Duodenal mucosa (tissue), 2 donors: Measurements from ENCODE around the gene ITGB5.

Experiments used
- H3K27ac ChIP-seq: one replicate; pipeline ENCODE4 v1.7.0; 2013; ENCODE audit warnings: low read depth, low read length
- H3K27me3 ChIP-seq, 2 donors: one replicate each; pipeline ENCODE4 v1.7.0; 2013; ENCODE audit warnings: low read length in 2 of 2, control low read depth in 1 of 2; ENCODE audit not compliant: insufficient read depth in 2 of 2, control insufficient read depth in 1 of 2
- H3K36me3 ChIP-seq, 2 donors: one replicate each; pipeline ENCODE4 v1.7.0; 2013; ENCODE audit warnings: low read length in 2 of 2, control low read depth in 1 of 2; ENCODE audit not compliant: insufficient read depth in 2 of 2, control insufficient read depth in 1 of 2
- H3K4me1 ChIP-seq, 2 donors: one replicate each; pipeline ENCODE4 v1.7.0; 2013; ENCODE audit warnings: low read length in 2 of 2, control low read depth in 1 of 2; ENCODE audit not compliant: insufficient read depth in 2 of 2, control insufficient read depth in 1 of 2
- H3K4me3 ChIP-seq, 2 donors: one replicate each; pipeline ENCODE4 v1.7.0; 2013; ENCODE audit warnings: low read length in 2 of 2, low read depth in 1 of 2
- H3K9ac ChIP-seq, 2 donors: one replicate each; pipeline ENCODE4 v1.7.0; 2013; ENCODE audit warnings: low read length in 2 of 2, low read depth in 1 of 2
- H3K9me3 ChIP-seq, 2 donors: one replicate each; pipeline ENCODE4 v1.7.0; 2013; ENCODE audit warnings: low read length in 2 of 2, control low read depth in 1 of 2; ENCODE audit not compliant: control insufficient read depth in 1 of 2

Gene ITGB5

GRCh38 chr3:124802061-124802698 lies 85.0 kb downstream of the ITGB5 start:
- peaks cover 10 to 18% of the 10 kb centered on the region in 2 donors for H3K4me1 ChIP-seq
- no peaks in the 10 kb centered on the region for H3K27me3 ChIP-seq
- peaks cover 0 to 6% of the 10 kb centered on the region in 2 donors for H3K36me3 ChIP-seq
- H3K27ac ChIP-seq = no peak overlapping the region
- no peak overlapping the region for H3K4me3 ChIP-seq
- H3K9me3 ChIP-seq = no peaks in the 10 kb centered on the region
- no peak overlapping the region for H3K9ac ChIP-seq

GRCh38 chr3:124800511-124801258 lies 86.5 kb downstream of the ITGB5 start:
- no peaks in the 10 kb centered on the region for H3K27me3 ChIP-seq
- H3K9ac ChIP-seq = no peak overlapping the region
- peaks cover 10 to 11% of the 10 kb centered on the region in 2 donors for H3K36me3 ChIP-seq
- H3K27ac ChIP-seq = peak overlapping the region; percentile 46
- H3K4me1 ChIP-seq = peaks cover 10 to 18% of the 10 kb centered on the region in 2 donors
- no peaks in the 10 kb centered on the region for H3K9me3 ChIP-seq
- no peak overlapping the region for H3K4me3 ChIP-seq

DNA sequence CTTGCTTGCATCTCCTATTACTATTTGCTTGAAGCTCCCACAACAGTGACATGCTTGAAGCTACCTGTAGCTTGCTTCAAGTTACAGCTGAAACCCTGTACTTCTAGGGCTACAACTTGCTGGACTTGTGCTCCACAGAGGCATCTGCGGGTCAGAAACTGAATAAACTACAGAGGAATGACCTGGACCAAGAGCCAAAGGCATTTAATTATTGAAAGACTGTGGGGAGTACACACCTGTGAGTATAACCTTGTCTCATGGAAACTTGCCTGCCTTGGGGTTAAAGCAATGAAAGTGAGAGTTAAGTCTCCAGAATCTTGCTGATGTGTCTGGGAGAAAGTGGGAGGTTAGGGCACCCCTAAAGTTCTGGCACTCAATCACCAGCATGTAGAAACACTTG lies 87.1 kb downstream of the ITGB5 start:
- peak overlapping the region; percentile 46 for H3K27ac ChIP-seq
- H3K36me3 ChIP-seq = peaks cover 10 to 13% of the 10 kb centered on the region in 2 donors
- H3K4me1 ChIP-seq = peaks cover 10 to 18% of the 10 kb centered on the region in 2 donors
- no peak overlapping the region for H3K9ac ChIP-seq
- no peaks in the 10 kb centered on the region for H3K9me3 ChIP-seq
- H3K4me3 ChIP-seq = no peak overlapping the region
- H3K27me3 ChIP-seq = no peaks in the 10 kb centered on the region

- no peaks in the 10 kb centered on the region for H3K27me3 ChIP-seq
- H3K9me3 ChIP-seq = no peaks in the 10 kb centered on the region
- H3K4me3 ChIP-seq = no peak overlapping the region
- H3K27ac ChIP-seq = no peak overlapping the region
- H3K36me3 ChIP-seq = peaks cover 10 to 13% of the 10 kb centered on the region in 2 donors
- no peak overlapping the region for H3K9ac ChIP-seq
- peaks cover 10 to 18% of the 10 kb centered on the region in 2 donors for H3K4me1 ChIP-seq
These were observed 87.5 kb downstream of the ITGB5 start for GRCh38 chr3:124799676-124800075.

- peaks cover 8 to 17% of the 10 kb centered on the region in 2 donors for H3K36me3 ChIP-seq
- H3K4me3 ChIP-seq = no peak overlapping the region
- peaks cover 10 to 20% of the 10 kb centered on the region in 2 donors for H3K4me1 ChIP-seq
- no peak overlapping the region for H3K9ac ChIP-seq
- no peaks in the 10 kb centered on the region for H3K9me3 ChIP-seq
- no peak overlapping the region for H3K27ac ChIP-seq
- no peaks in the 10 kb centered on the region for H3K27me3 ChIP-seq
These were observed 89.7 kb downstream of the ITGB5 start for GRCh38 chr3:124797426-124797945.

DNA sequence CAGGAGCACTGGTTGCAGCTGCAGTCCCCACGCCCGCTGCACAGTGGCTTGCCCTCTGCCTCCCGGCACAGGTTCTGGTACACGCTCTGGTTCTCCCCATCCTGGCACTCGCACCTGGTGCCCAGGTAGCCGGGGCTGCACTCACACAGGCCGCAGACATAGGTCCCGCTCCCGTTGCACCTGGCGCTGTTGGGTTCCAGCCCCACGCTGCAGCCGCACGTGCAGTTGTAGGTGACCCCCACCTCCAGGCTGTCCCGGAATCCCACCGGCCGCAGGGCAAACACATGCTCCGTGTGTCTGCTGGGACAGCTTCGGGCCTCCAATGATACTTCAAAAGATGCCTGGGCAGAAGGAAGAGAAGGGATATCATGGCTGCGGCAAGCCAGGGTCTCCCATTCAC lies 90.7 kb downstream of the ITGB5 start:
- Histone ChIP-seq H3K27me3 (no peaks in the 10 kb centered on the region), H3K36me3 (peaks cover 8 to 17% of the 10 kb centered on the region in 2 donors), H3K9ac (no peak overlapping the region), H3K9me3 (no peaks in the 10 kb centered on the region), H3K4me3 (no peak overlapping the region), H3K27ac (no peak overlapping the region), H3K4me1 (peaks cover 10 to 17% of the 10 kb centered on the region in 2 donors)

DNA sequence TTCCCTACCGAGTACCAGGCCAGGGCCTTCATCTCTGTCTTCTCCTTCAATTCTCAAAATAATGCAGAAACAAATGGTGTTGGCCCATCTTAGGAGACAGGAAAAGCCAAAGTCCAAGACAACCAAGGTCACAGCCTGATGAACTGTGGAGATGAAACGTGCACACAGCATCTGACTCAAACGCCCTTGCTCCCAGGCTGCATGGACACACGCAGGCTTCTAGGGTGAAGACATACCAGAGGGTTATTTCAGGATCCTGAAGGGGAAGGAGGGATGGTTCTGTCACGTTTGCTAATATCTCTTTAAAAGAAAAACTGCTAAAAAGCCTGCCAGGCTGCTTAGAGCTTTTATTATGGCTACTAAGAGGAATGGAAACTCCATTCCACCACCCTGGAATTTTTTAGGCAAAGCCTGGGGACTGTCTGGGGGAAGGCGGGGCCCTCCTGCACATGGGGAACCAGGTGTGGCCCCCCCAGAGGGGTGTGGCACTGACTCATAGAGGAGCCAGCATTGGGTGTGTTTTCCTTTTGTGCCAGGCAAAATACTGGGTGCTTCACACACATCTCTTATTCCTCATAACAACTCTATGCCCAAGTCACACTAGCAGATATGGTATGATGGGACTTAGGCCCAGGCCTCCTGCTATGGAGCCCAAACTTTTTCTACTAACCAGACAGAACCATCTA lies 94.0 kb downstream of the ITGB5 start:
- Histone ChIP-seq H3K9me3 (no peaks in the 10 kb centered on the region), H3K9ac (no peak overlapping the region), H3K27ac (no peak overlapping the region), H3K4me1 (peaks cover 6 to 7% of the 10 kb centered on the region in 2 donors), H3K4me3 (no peak overlapping the region), H3K36me3 (peaks cover 8 to 17% of the 10 kb centered on the region in 2 donors), H3K27me3 (no peaks in the 10 kb centered on the region)

DNA sequence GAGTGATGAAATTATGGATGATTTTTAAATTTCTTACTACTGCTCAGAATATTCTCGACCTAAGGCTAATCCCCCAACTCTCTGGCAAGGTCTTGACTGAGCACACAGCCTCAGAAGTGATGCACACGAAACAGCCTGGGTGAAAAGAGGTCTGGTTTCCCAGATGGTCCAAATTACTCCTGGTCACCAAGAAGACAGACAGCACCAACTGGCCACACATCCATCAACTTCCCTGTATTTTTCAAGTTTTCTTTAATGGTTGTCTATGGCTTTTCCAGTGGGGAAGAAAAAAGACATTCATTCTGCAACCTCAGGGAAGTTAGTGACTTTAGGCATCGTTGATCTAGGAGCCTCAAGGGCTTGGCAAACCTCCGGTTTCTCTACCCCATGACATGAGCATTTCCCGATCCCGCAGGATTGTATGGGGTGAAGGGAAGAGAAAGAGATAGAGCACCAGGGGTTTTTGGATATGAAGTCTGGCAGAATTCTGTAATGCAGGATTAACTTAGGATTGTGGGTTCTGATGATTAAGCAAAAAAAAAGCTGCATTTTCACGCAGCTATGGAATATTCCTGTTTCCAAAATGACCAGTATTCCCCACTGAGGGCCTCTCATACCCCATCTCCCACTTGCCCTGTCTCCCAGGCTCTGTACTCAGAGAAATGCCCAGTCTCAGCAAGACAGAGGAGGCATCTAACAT lies 94.7 kb downstream of the ITGB5 start:
- H3K4me1 ChIP-seq = peaks cover 6 to 8% of the 10 kb centered on the region in 2 donors
- H3K36me3 ChIP-seq = peaks cover 8 to 17% of the 10 kb centered on the region in 2 donors
- no peak overlapping the region for H3K27ac ChIP-seq

GRCh38 chr3:124791639-124792151 lies 95.5 kb downstream of the ITGB5 start:
- Histone ChIP-seq H3K27ac (peak overlapping the region; percentile 35), H3K27me3 (no peaks in the 10 kb centered on the region), H3K4me3 (no peak overlapping the region), H3K9me3 (no peaks in the 10 kb centered on the region), H3K36me3 (peaks cover 8 to 17% of the 10 kb centered on the region in 2 donors), H3K4me1 (peaks cover 11 to 15% of the 10 kb centered on the region in 2 donors), H3K9ac (no peak overlapping the region)

More for the DNA sequence above, 94.7 kb downstream of the ITGB5 start:
- Histone ChIP-seq H3K9me3 (no peaks in the 10 kb centered on the region), H3K9ac (no peak overlapping the region), H3K4me3 (no peak overlapping the region), H3K27me3 (no peaks in the 10 kb centered on the region)
